ENCODE data around the gene SPANXA2.
"Not testable (repeated sequence)": the region's sequence is repeated elsewhere in the genome, so short reads cannot be mapped to it uniquely, and the experiment has no call there.

Gene SPANXA2, protein sequence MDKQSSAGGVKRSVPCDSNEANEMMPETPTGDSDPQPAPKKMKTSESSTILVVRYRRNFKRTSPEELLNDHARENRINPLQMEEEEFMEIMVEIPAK

DNA sequence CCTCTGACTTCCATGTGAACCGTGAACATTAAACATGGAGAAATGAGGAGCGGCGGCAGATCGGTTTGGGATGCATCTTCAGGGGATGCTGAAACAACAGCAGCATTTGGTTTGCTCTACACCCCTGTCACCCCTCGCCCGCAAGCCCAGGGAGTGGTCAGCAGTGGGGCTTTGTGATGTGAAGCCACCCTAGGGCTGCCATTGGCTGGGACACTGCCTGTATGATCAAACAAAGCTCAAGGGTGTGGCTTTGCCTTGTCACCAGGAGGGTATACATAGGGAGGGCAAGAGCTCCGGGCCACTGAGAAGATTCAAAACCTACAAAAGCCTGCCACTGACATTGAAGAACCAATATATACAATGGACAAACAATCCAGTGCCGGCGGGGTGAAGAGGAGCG is at the start of gene SPANXA2:
SPANXA2 (plus strand) TSS at position 301 of the 400 bp plus-strand sequence; CDS start at position 361, 60 bp downstream.
- in situ Hi-C loops (cut with HindIII; ENCODE audit: low sequenced_read_pairs), result not testable (repeated sequence)

DNA sequence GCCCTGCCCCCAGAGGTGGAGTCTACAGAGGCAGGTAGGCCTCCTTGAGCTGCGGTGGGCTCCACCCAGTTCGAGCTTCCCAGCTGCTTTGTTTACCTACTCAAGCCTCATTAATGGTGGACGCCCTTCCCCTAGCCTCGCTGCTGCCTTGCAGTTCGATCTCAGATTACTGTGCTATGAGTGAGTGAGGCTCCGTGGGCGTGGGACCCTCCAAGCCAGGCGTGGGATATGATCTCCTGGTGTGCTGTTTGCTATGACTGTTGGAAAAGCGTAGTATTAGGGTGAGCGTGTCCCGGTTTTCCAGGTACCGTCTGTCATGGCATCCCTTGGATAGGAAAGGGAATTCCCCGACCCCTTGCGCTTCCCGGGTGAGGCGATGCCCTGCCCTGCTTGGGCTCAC is 47.0 kb upstream of the SPANXA2 start:
- in situ Hi-C loops (cut with HindIII; ENCODE audit: low sequenced_read_pairs), result not testable (repeated sequence)

DNA sequence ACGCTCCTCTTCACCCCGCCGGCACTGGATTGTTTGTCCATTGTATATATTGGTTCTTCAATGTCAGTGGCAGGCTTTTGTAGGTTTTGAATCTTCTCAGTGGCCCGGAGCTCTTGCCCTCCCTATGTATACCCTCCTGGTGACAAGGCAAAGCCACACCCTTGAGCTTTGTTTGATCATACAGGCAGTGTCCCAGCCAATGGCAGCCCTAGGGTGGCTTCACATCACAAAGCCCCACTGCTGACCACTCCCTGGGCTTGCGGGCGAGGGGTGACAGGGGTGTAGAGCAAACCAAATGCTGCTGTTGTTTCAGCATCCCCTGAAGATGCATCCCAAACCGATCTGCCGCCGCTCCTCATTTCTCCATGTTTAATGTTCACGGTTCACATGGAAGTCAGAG is 4.9 kb upstream of the SPANXA2 start, which contains the start of gene SPANXA1:
SPANXA1 (minus strand) TSS at position 101 of the 400 bp plus-strand sequence; CDS start at position 41, 60 bp downstream.
- in situ Hi-C loops (cut with HindIII; ENCODE audit: low sequenced_read_pairs), result not testable (repeated sequence)

DNA sequence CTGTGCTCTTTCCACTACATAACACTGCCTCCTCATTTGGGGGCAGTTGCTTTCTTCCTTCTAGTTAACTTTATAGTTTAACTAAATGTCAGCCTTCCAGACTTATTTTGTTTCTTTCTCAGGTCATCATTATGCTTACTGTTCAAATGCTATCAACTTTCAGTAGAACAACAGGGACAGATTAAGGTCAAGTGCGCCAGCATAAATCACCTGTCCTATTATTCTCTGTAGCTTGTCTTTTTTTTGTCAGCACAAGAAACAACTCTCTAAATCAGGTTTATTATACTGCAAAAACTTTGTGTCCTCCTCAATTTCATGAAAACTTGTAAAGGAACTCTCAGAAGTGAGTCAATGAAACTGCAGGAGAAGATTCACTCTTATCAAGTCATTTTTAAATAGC is 19.6 kb downstream of the SPANXA2 start:
- in situ Hi-C loops (cut with HindIII; ENCODE audit: low sequenced_read_pairs), result no loop called here

DNA sequence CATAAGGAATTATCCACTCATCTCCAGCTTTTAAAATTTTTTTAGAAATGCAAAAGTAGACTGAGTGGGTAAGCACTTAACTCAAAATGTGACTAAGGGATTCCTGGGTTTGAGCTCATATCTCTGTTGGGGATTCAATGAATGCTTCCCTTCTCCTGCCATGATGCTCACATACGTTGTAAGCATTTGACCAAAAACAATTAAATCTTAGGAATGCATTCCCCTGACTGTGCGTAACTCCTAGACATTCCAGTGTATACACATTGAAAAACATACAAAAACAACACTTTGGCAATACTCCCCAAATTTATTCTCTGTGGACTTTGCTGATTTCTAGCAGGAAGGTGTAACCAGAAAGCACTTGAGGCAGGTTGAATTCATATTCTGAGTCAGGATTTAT is 29.8 kb downstream of the SPANXA2 start:
- in situ Hi-C loops (cut with HindIII; ENCODE audit: low sequenced_read_pairs), result no loop called here

DNA sequence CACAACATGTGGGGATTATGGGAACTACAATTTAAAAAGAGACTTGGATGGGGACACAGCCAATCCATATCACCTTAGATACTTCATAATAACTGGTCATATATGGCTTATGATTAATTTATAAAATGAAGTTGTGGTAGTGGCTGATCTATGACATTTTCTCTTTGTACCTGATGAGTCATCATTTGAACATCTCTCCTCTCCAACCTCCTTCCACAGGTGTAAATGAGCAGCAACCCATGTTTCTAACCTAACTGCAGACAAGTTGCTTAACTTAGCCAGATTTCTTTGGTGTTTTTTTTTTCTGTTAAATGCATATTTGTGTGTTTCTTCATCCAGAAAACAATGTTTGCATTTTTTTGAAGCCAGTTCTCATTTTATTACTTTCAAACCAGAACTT is 42.6 kb downstream of the SPANXA2 start:
- in situ Hi-C loops (cut with HindIII; ENCODE audit: low sequenced_read_pairs), result no loop called here

DNA sequence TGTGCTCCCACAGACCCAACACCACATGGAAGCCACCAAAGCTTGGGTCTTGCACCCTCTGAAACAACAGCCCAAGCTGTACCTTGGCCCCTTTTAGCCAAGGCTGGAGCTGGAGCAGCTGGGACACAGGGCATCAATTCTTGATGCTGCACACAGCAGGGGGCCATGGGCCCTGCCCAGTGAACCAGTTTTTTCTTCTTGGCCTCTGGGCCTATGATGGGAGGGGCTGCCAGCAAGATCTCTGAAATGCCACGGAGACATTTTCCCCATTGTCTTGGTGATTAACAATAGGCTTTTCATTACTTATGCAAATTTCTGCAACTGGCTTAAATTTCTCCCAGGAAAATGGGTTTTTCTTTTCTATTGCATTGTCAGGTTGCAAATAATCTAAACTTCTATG is 49.0 kb downstream of the SPANXA2 start:
- in situ Hi-C loops (cut with HindIII; ENCODE audit: low sequenced_read_pairs), result no loop called here
